ENCODE results near the gene SGCD. TPM values are rescaled to one million over a fixed set of nuclear protein-coding genes. Genes with fewer than 3 reads are reported as not detected.

Gene SGCD
- total RNA-seq, 2 experiments from 2014 or later = not detected

DNA sequence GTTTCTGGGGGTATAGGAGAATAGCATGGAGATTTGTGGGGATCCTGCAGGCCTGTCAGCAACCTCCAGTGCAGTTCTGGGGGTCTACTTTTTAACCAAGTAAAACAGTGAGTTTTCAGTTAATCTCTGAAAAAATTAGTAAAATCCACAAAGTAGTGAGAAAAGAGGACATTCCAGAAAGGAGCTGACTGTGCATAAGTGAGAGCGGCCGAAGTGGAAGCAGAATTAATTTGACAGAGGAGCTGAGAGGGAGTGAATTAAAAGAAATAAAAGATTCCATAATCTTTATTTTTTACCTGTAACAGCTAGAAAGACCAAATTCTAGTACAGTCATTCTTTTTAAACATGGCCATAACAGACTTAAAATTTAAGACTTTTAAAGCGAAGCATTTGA is 149.2 kb downstream of the SGCD start:
- Histone ChIP-seq H3K27ac (ENCODE audit: low read depth in 1 of 2, low read length in 2 of 2) (no peak overlapping the region), H3K4me1 (ENCODE audit: insufficient read depth, low read length) (no peaks in the 10 kb centered on the region), H3K27me3 (ENCODE audit: control insufficient read depth in 1 of 2, insufficient read depth in 2 of 2, low read length in 2 of 2) (no peaks in the 10 kb centered on the region), H3K9me3 (ENCODE audit: control insufficient read depth in 1 of 2, insufficient read depth in 1 of 2, low read length in 2 of 2) (no peaks in the 10 kb centered on the region), H3K36me3 (ENCODE audit: insufficient read depth, low read length) (no peaks in the 10 kb centered on the region), H3K4me3 (ENCODE audit: low read length) (no peak overlapping the region)
- Mint-ChIP-seq H3K27me3 (no peaks in the 10 kb centered on the region), H3K4me3 (no peak overlapping the region), H3K9me3 (no peaks in the 10 kb centered on the region), H3K36me3 (ENCODE audit: low read depth) (no peaks in the 10 kb centered on the region), H3K4me1 (ENCODE audit: low read depth) (no peaks in the 10 kb centered on the region), H3K27ac (no peak overlapping the region)
- TF ChIP-seq, protein P1, sequence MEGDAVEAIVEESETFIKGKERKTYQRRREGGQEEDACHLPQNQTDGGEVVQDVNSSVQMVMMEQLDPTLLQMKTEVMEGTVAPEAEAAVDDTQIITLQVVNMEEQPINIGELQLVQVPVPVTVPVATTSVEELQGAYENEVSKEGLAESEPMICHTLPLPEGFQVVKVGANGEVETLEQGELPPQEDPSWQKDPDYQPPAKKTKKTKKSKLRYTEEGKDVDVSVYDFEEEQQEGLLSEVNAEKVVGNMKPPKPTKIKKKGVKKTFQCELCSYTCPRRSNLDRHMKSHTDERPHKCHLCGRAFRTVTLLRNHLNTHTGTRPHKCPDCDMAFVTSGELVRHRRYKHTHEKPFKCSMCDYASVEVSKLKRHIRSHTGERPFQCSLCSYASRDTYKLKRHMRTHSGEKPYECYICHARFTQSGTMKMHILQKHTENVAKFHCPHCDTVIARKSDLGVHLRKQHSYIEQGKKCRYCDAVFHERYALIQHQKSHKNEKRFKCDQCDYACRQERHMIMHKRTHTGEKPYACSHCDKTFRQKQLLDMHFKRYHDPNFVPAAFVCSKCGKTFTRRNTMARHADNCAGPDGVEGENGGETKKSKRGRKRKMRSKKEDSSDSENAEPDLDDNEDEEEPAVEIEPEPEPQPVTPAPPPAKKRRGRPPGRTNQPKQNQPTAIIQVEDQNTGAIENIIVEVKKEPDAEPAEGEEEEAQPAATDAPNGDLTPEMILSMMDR (IDR thresholded peaks at IDR 0.05) = no peak
- ATAC-seq (ENCODE audit: poor library complexity) = no peak
- intact Hi-C loops (cut with DNase I, micrococcal nuclease) = no loop called here
- ChIA-PET POLR2A (no interaction called here), CTCF (no interaction called here)
- DNase-seq = no peak

DNA sequence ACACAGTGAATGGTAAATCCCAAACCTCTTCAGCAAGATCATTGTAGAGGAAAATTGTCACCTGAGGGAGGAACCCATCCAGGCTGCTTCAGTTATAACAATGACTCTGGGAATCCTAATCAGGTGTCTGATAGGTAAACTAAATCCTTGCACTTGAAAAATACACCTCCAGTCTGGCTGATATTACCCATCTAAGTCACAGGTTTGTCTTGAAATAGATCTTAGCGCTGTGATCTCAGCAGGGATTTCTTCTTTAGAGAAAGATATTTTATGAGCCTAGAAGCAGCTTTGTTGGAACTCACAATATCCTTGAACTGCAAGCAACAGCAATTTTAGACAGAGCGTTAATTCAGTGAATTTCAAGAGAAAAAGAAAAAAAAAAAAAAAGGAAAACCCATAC is 149.7 kb downstream of the SGCD start:
- ChIA-PET CTCF (no interaction called here), POLR2A (no interaction called here)
- Histone ChIP-seq H3K27ac (ENCODE audit: low read depth in 1 of 2, low read length in 2 of 2) (no peak overlapping the region), H3K36me3 (ENCODE audit: insufficient read depth, low read length) (no peaks in the 10 kb centered on the region), H3K9me3 (ENCODE audit: control insufficient read depth in 1 of 2, insufficient read depth in 1 of 2, low read length in 2 of 2) (no peaks in the 10 kb centered on the region), H3K27me3 (ENCODE audit: control insufficient read depth in 1 of 2, insufficient read depth in 2 of 2, low read length in 2 of 2) (no peaks in the 10 kb centered on the region), H3K4me1 (ENCODE audit: insufficient read depth, low read length) (no peaks in the 10 kb centered on the region), H3K4me3 (ENCODE audit: low read length) (no peak overlapping the region)
- no peak overlapping the region for H3K4me3 Mint-ChIP-seq
- H3K27me3 Mint-ChIP-seq = no peaks in the 10 kb centered on the region
- H3K4me1 Mint-ChIP-seq (ENCODE audit: low read depth) = no peaks in the 10 kb centered on the region
- DNase-seq (no peak), ATAC-seq (ENCODE audit: poor library complexity) (no peak)
- intact Hi-C loops (cut with DNase I, micrococcal nuclease) = no loop called here
- no peaks in the 10 kb centered on the region for H3K36me3 Mint-ChIP-seq (ENCODE audit: low read depth)
- TF ChIP-seq, protein P1 (IDR thresholded peaks at IDR 0.05) = no peak
- H3K9me3 Mint-ChIP-seq = no peaks in the 10 kb centered on the region
- H3K27ac Mint-ChIP-seq = no peak overlapping the region

DNA sequence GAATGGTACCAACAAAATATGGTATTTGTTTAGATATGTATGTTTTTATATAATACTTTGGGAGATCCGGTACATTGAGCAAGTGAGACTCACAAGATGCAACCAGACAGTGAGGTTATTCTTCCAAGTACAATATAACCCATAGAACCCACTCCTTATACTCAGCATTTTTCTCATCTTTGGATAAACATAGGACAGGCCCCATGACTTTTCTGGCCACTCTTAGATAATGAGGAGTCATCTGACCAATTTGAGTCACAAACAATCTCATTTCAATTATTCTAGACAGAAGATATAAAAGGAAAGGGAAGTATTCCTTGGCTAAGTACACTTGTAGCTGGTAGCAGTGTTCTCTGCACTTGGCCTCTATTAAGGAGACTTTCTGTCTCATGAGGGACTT is 150.2 kb downstream of the SGCD start:
- DNase-seq (no peak), ATAC-seq (ENCODE audit: poor library complexity) (no peak)
- TF ChIP-seq, protein P1 (IDR thresholded peaks at IDR 0.05) = no peak
- Histone ChIP-seq H3K27me3 (ENCODE audit: control insufficient read depth in 1 of 2, insufficient read depth in 2 of 2, low read length in 2 of 2) (no peaks in the 10 kb centered on the region), H3K27ac (ENCODE audit: low read depth in 1 of 2, low read length in 2 of 2) (no peak overlapping the region), H3K9me3 (ENCODE audit: control insufficient read depth in 1 of 2, insufficient read depth in 1 of 2, low read length in 2 of 2) (no peaks in the 10 kb centered on the region), H3K36me3 (ENCODE audit: insufficient read depth, low read length) (no peaks in the 10 kb centered on the region), H3K4me3 (ENCODE audit: low read length) (no peak overlapping the region), H3K4me1 (ENCODE audit: insufficient read depth, low read length) (no peaks in the 10 kb centered on the region)
- intact Hi-C loops (cut with DNase I, micrococcal nuclease) = no loop called here
- no peaks in the 10 kb centered on the region for H3K27me3 Mint-ChIP-seq
- POLR2A ChIA-PET = no interaction called here
- no peaks in the 10 kb centered on the region for H3K4me1 Mint-ChIP-seq (ENCODE audit: low read depth)
- no peaks in the 10 kb centered on the region for H3K36me3 Mint-ChIP-seq (ENCODE audit: low read depth)
- CTCF ChIA-PET = no interaction called here
- H3K4me3 Mint-ChIP-seq = no peak overlapping the region
- H3K9me3 Mint-ChIP-seq = no peaks in the 10 kb centered on the region
- no peak overlapping the region for H3K27ac Mint-ChIP-seq

Data from CD4-positive, alpha-beta T cell (primary cell).